Progenitor cell of endocrine pancreas (in vitro differentiated cells): ENCODE results near the gene FIBIN. TPM values are rescaled to one million over a fixed set of nuclear protein-coding genes. Genes with fewer than 3 reads are reported as not detected.

Experiments
- DNase-seq: peaks from one replicate; pipeline ENCODE4 v3.0.0; 2021; ENCODE audit warnings: low spot score; ENCODE audit not compliant: unreplicated experiment
- H3K27ac Mint-ChIP-seq: 2 replicates; pipeline ENCODE4 v1.8.0; 2021; ENCODE audit warnings: mild to moderate bottlenecking, moderate library complexity, mixed read lengths
- H3K27me3 Mint-ChIP-seq: 2 replicates; pipeline ENCODE4 v1.8.0; 2021; ENCODE audit warnings: mixed read lengths
- H3K36me3 Mint-ChIP-seq: 2 replicates; pipeline ENCODE4 v1.8.0; 2022; ENCODE audit warnings: mixed read lengths; ENCODE audit not compliant: insufficient read depth
- H3K4me1 Mint-ChIP-seq: 2 replicates; pipeline ENCODE4 v1.8.0; 2021; ENCODE audit warnings: low read depth, mixed read lengths
- H3K4me3 Mint-ChIP-seq: 2 replicates; pipeline ENCODE4 v1.8.0; 2021; ENCODE audit warnings: low read depth, mild to moderate bottlenecking, moderate library complexity, mixed read lengths
- H3K9me3 Mint-ChIP-seq: 2 replicates; pipeline ENCODE4 v1.8.0; 2021; ENCODE audit warnings: low read depth, mixed read lengths
- CTCF ChIP-seq: fragments of 200-600 bp; sonication (generic); IDR thresholded peaks from one replicate; pipeline ENCODE4 v1.5.0; 2021; ENCODE audit warnings: antibody characterized with exemption, mild to moderate bottlenecking; ENCODE audit not compliant: unreplicated experiment
- total RNA-seq: library from RNA; stranded (reverse); gene quantifications from 2 replicates; pipeline ENCODE4 v1.2.1, GENCODE V29; 2021

The FIBIN gene
- total RNA-seq, 1 donor from 2014 or later: 0.24 TPM

DNA sequence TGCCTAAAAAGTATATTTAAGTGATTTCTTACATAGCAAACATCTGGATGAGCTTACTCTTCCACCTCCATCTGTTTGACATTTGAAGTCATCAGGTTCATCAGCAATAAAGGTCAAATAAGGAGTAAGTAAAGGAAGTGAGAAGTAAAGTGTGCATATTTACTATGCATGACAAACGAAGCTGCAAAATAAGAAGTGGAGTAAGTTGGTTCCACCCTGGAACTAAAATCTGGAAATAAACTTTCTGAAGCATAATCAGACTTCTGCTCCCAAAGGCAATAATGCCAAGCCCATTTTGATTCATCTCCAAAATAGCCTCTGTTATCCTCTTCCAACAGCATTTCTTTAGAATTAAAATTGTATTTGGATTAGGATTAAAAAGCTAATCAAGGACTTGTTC is 8.4 kb upstream of the FIBIN start:
- TF ChIP-seq CTCF: no peak
- DNase-seq: no peak
- Mint-ChIP-seq H3K9me3 (peaks cover 23% of the 10 kb centered on the region), H3K4me1 (no peaks in the 10 kb centered on the region), H3K27me3 (peaks cover 4% of the 10 kb centered on the region), H3K27ac (no peak overlapping the region), H3K36me3 (no peaks in the 10 kb centered on the region), H3K4me3 (no peak overlapping the region)

GRCh38 chr11:26985943-26986342 is 8.0 kb upstream of the FIBIN start:
- Mint-ChIP-seq H3K4me1 (no peaks in the 10 kb centered on the region), H3K27me3 (peaks cover 4% of the 10 kb centered on the region), H3K9me3 (peaks cover 23% of the 10 kb centered on the region), H3K27ac (no peak overlapping the region), H3K4me3 (no peak overlapping the region), H3K36me3 (no peaks in the 10 kb centered on the region)
- TF ChIP-seq CTCF: no peak
- DNase-seq: no peak

GRCh38 chr11:26987272-26987671 is 6.6 kb upstream of the FIBIN start:
- Mint-ChIP-seq H3K36me3 (no peaks in the 10 kb centered on the region), H3K27me3 (peaks cover 4% of the 10 kb centered on the region), H3K4me1 (no peaks in the 10 kb centered on the region), H3K27ac (no peak overlapping the region), H3K4me3 (no peak overlapping the region), H3K9me3 (peaks cover 15% of the 10 kb centered on the region)
- DNase-seq: no peak
- TF ChIP-seq CTCF: no peak

GRCh38 chr11:26987731-26988130 is 6.2 kb upstream of the FIBIN start:
- DNase-seq: no peak
- Mint-ChIP-seq H3K27me3 (peaks cover 4% of the 10 kb centered on the region), H3K27ac (no peak overlapping the region), H3K4me1 (no peaks in the 10 kb centered on the region), H3K9me3 (peaks cover 11% of the 10 kb centered on the region), H3K4me3 (no peak overlapping the region), H3K36me3 (no peaks in the 10 kb centered on the region)
- TF ChIP-seq CTCF: no peak

DNA sequence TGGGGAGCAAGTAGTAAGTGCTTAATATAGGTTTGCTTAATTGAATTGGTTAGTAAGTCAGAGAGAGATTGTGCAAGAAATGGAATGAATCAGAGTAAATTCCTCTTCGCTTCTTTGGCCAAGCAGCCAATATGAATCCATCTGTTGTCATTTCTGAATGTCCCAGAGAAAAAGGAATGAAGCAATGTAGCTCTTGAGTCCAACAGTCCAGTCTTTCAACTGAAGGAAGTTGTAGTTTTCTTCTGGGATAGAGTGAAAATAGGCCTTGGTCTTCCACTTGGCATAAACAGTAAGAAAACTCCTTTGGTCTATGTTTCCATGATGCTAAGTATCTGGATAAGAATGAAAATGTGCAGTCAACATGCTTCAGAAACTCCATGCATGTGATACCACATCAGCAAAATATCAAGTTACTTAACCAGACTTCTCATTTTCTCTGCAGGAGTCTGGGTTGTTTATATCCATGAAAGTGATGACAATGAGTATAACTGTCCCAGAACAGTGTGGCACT is 1.8 kb upstream of the FIBIN start:
- H3K4me1 Mint-ChIP-seq: peaks cover 2% of the 10 kb centered on the region
- no peak overlapping the region for H3K4me3 Mint-ChIP-seq
- no peaks in the 10 kb centered on the region for H3K36me3 Mint-ChIP-seq
- DNase-seq: no peak
- H3K27me3 Mint-ChIP-seq: peaks cover 20% of the 10 kb centered on the region
- H3K9me3 Mint-ChIP-seq: no peaks in the 10 kb centered on the region
- TF ChIP-seq CTCF: no peak
- no peak overlapping the region for H3K27ac Mint-ChIP-seq
